PC-9 (cell line): ENCODE measurements around the gene GID4. TPM values are rescaled to one million over a fixed set of nuclear protein-coding genes. Genes with fewer than 3 reads are reported as not detected.
A peak's percentile ranks its signal among the peaks of the same experiment; 100 is the strongest.

Experiments used
- BruUV-seq: library from RNA; stranded (reverse); fragments of 400-500 nt; replicated peaks from 2 replicates; lab custom pipeline; 2021; lab: Mats Ljungman, UMichigan
- CTCF ChIA-PET: fragments of 300-600 bp; sonication (Branson Sonifier 250); formaldehyde crosslinking; loops from one replicate; lab custom pipeline; 2022; ENCODE audit warnings: antibody characterized with exemption; lab: Charles Lee
- POLR2A ChIA-PET: fragments of 300-600 bp; sonication (Branson Sonifier 250); formaldehyde crosslinking; loops from one replicate; lab custom pipeline; 2022; ENCODE audit warnings: antibody characterized with exemption; ENCODE audit not compliant: unreplicated experiment; lab: Charles Lee
- DNase-seq, 2 experiments: peaks; one replicate each; pipeline versions ENCODE4 v3.0.0 to v3.0.0-alpha.2; 2015 to 2022; ENCODE audit warnings: mixed read lengths in 1 of 2
- H2AFZ ChIP-seq: fragments of 200-600 bp; sonication (generic); 2 replicates; pipeline ENCODE4 v1.8.1; 2017; ENCODE audit warnings: antibody characterized with exemption
- H3F3A ChIP-seq: fragments of 200-600 bp; sonication (generic); 2 replicates; pipeline ENCODE4 v1.8.1; 2017; ENCODE audit warnings: antibody characterized with exemption, mild to moderate bottlenecking, low read depth; ENCODE audit not compliant: insufficient read depth
- H3K27ac ChIP-seq: fragments of 200-600 bp; sonication (generic); 2 replicates; pipeline ENCODE4 v1.6.1; 2016; ENCODE audit warnings: mixed run types
- H3K27me3 ChIP-seq: fragments of 200-600 bp; sonication (generic); 2 replicates; pipeline ENCODE4 v1.6.1; 2016; ENCODE audit warnings: low read depth, mixed run types; ENCODE audit not compliant: insufficient read depth
- H3K36me3 ChIP-seq: fragments of 200-600 bp; sonication (generic); 2 replicates; pipeline ENCODE4 v1.6.1; 2016; ENCODE audit warnings: low read depth, mixed run types
- H3K4me1 ChIP-seq: fragments of 200-600 bp; sonication (generic); replicated peaks from 2 replicates; pipeline ENCODE4 v1.6.1; 2016; ENCODE audit warnings: mixed run types; ENCODE audit not compliant: insufficient read depth
- H3K4me2 ChIP-seq: fragments of 200-600 bp; sonication (generic); 2 replicates; pipeline ENCODE4 v1.6.1; 2017; ENCODE audit warnings: mixed run types
- H3K4me3 ChIP-seq: fragments of 200-600 bp; sonication (generic); 2 replicates; pipeline ENCODE4 v1.6.1; 2016; ENCODE audit warnings: mixed run types
- H3K79me2 ChIP-seq: fragments of 200-600 bp; sonication (generic); 2 replicates; pipeline ENCODE4 v1.6.1; 2017; ENCODE audit warnings: low read depth, mixed run types
- H3K9me2 ChIP-seq: fragments of 200-600 bp; sonication (generic); 2 replicates; pipeline ENCODE4 v1.8.1; 2017; ENCODE audit warnings: mild to moderate bottlenecking; ENCODE audit not compliant: insufficient read depth
- H3K9me3 ChIP-seq: fragments of 200-600 bp; sonication (generic); 2 replicates; pipeline ENCODE4 v1.8.1; 2016; ENCODE audit warnings: low read depth; ENCODE audit not compliant: insufficient read depth
- H4K20me1 ChIP-seq: fragments of 200-600 bp; sonication (generic); 2 replicates; pipeline ENCODE4 v1.8.1; 2017; ENCODE audit not compliant: insufficient read depth
- EZH2 ChIP-seq: fragments of 200-600 bp; sonication (generic); IDR thresholded peaks from 2 replicates; pipeline ENCODE4 v1.8.0; 2017; ENCODE audit warnings: antibody characterized with exemption, low read depth
- intact Hi-C: fragments of 100-400 bp; cut with micrococcal nuclease; formaldehyde crosslinking; loops from one replicate; pipeline ENCODE4 v1.10.0; 2022; ENCODE audit not compliant: unreplicated experiment
- total RNA-seq: library from RNA; stranded (reverse); gene quantifications from 2 replicates; pipeline ENCODE4 v1.2.3, GENCODE V29; 2021
- TF ChIP-seq, protein P1 (sequence below): fragments of 200-600 bp; sonication (generic); conservative IDR thresholded peaks from 2 replicates; pipeline ENCODE4 v1.6.1; 2017; ENCODE audit warnings: mixed run types, antibody characterized with exemption, mild to moderate bottlenecking, moderate library complexity

GID4 gene
- total RNA-seq, 1 experiment from 2014 or later, result 19.0 TPM

DNA sequence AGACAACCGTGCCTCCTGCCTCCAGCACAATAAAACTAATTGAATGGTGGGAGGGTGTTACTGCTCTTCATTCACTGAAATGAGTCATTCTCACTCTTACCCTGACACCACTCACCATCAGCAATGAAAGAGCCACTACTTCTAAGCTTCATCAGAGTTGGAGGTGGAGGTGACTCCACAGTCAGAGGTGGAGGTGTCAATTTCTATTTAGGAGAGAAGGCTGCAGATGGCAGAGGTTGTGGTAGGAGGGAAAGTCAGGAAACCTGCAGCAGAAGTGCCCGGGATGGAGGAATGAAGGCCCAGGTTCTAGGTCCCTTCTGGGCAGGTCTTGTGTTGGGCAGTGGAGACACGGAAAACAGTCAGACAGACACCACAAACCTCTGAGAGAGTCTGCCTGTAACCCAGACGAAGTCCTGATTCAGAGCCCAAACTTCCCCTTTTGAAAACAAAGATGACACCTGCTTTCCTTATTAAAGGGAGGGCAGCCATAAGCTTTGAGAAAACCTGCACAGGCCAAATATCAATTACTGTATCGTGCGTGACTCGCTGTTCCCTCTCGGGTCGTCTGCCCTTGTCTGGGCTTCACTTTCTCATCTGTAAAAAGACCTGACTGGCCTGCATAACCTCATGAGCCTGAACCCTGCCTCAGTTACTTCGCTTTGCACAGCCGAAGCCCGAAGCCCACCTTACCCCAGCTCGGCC lies 908 bp upstream of the GID4 start:
- H3K27ac ChIP-seq, result no peak overlapping the region
- H2AFZ ChIP-seq, result peak overlapping the region; percentile 98
- DNase-seq, result peak in 1 of 2 experiments; percentile 43
- H3K27me3 ChIP-seq, result no peaks in the 10 kb centered on the region
- H3K4me3 ChIP-seq, result peak overlapping the region; percentile 92
- TF ChIP-seq EZH2, result no peak
- TF ChIP-seq, protein P1, sequence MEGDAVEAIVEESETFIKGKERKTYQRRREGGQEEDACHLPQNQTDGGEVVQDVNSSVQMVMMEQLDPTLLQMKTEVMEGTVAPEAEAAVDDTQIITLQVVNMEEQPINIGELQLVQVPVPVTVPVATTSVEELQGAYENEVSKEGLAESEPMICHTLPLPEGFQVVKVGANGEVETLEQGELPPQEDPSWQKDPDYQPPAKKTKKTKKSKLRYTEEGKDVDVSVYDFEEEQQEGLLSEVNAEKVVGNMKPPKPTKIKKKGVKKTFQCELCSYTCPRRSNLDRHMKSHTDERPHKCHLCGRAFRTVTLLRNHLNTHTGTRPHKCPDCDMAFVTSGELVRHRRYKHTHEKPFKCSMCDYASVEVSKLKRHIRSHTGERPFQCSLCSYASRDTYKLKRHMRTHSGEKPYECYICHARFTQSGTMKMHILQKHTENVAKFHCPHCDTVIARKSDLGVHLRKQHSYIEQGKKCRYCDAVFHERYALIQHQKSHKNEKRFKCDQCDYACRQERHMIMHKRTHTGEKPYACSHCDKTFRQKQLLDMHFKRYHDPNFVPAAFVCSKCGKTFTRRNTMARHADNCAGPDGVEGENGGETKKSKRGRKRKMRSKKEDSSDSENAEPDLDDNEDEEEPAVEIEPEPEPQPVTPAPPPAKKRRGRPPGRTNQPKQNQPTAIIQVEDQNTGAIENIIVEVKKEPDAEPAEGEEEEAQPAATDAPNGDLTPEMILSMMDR, result no peak
- ChIA-PET CTCF (interaction anchor here (0.6 kb wide), 1 partner anchor 119 kb away, joined by 3 read pairs; no protein-coding TSS in a partner anchor), POLR2A (interaction anchor here (0.6 kb wide), 3 partner anchors 65 to 201 kb away, joined by 3 to 4 read pairs (median 3); no protein-coding TSS in a partner anchor)
- TSS peak; percentile 37 for BruUV-seq
- no peaks in the 10 kb centered on the region for H3K9me2 ChIP-seq
- peaks cover 19% of the 10 kb centered on the region; the same call in 1 of the 2 replicates for H3F3A ChIP-seq
- no peaks in the 10 kb centered on the region for H3K36me3 ChIP-seq
- peaks cover 56% of the 10 kb centered on the region for H3K79me2 ChIP-seq
- intact Hi-C loops, result loop anchor here (2.0 to 5.0 kb wide), 2 partner anchors 49 to 216 kb away; partner anchors contain the start of gene DRG2
- peaks cover 36% of the 10 kb centered on the region for H3K4me1 ChIP-seq
- H3K9me3 ChIP-seq, result no peaks in the 10 kb centered on the region
- H3K4me2 ChIP-seq, result peak overlapping the region; percentile 98
- no peaks in the 10 kb centered on the region for H4K20me1 ChIP-seq

DNA sequence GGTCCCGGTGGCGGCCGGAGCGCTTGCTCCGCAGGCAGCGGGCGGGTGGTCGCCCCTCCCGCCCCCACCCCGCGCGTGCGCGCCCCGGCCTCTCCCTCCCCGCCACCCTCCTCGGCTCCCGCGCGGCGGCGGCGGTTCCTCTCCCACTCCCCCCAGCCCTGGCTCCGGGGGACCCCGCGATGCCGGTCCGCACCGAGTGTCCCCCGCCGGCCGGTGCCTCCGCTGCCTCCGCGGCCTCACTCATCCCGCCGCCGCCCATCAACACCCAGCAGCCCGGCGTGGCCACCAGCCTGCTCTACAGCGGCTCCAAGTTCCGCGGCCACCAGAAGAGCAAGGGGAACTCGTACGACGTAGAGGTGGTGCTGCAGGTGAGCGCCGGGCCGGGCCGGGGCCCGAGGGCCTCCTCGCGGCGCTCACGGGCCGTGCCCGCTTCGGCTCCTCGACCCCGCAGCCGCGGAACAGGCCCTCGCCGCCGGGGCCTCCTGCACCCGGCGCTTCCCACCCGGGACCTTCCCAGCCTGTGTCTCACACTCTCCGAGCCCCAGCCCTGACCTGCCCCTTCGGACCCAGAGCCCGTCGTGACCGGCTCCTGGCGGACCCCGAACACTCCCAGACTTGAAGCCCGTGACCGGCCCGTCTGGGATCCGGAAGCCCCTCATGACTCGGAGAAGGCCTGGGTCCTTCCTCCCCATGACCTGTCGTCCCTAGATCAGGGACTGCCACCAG lies 490 bp downstream of the GID4 start:
- CTCF ChIA-PET, result no interaction called here
- POLR2A ChIA-PET, result interaction anchor here (0.6 kb wide), 1 partner anchor 67 kb away, joined by 5 read pairs; the partner anchor contains the start of gene DRC3
- TF ChIP-seq, protein P1, result no peak
- Histone ChIP-seq H3K4me3 (peak overlapping the region; percentile 92), H2AFZ (peak overlapping the region; percentile 85), H3F3A (peaks cover 19% of the 10 kb centered on the region; the same call in 1 of the 2 replicates), H3K4me1 (peaks cover 36% of the 10 kb centered on the region), H3K9me3 (no peaks in the 10 kb centered on the region), H3K27ac (no peak overlapping the region), H4K20me1 (no peaks in the 10 kb centered on the region), H3K27me3 (no peaks in the 10 kb centered on the region), H3K79me2 (peaks cover 56% of the 10 kb centered on the region), H3K9me2 (no peaks in the 10 kb centered on the region), H3K36me3 (no peaks in the 10 kb centered on the region), H3K4me2 (peak overlapping the region; percentile 100)
- DNase-seq, result peak; percentile 53
- BruUV-seq, result no TSS peak
- intact Hi-C loops, result loop anchor here (1.0 to 5.0 kb wide), 3 partner anchors 47 to 217 kb away; partner anchors contain the start of gene DRG2

- intact Hi-C loops, result no loop called here
- ChIA-PET CTCF (no interaction called here), POLR2A (no interaction called here)
- Histone ChIP-seq H3K27me3 (no peaks in the 10 kb centered on the region), H3K9me2 (no peaks in the 10 kb centered on the region), H4K20me1 (no peaks in the 10 kb centered on the region), H2AFZ (peak overlapping the region; percentile 85; the same call in 1 of the 2 replicates), H3K4me3 (peak overlapping the region; percentile 92), H3K9me3 (no peaks in the 10 kb centered on the region), H3K4me2 (peak overlapping the region; percentile 100), H3K4me1 (peaks cover 36% of the 10 kb centered on the region), H3F3A (peaks cover 18% of the 10 kb centered on the region; the same call in 1 of the 2 replicates), H3K27ac (no peak overlapping the region), H3K79me2 (peaks cover 56% of the 10 kb centered on the region), H3K36me3 (no peaks in the 10 kb centered on the region)
- no peak for DNase-seq
- no peak for TF ChIP-seq EZH2
- TF ChIP-seq, protein P1, result no peak
- no TSS peak for BruUV-seq
Observed at GRCh38 chr17:18040261-18040858, 1.2 kb downstream of the GID4 start.
